Loucy (cell line): ENCODE results near the gene RECQL.
A peak's percentile ranks its signal among the peaks of the same experiment; 100 is the strongest.

Experiments used
- H2AFZ ChIP-seq: fragments of 200-600 bp; sonication (generic); 2 replicates; pipeline ENCODE4 v1.6.0; 2016; ENCODE audit warnings: antibody characterized with exemption, mild to moderate bottlenecking, low read length, moderate library complexity
- H3F3A ChIP-seq: fragments of 200-600 bp; 2 replicates; pipeline ENCODE4 v1.6.0; 2016; ENCODE audit warnings: antibody characterized with exemption, low read depth, mild to moderate bottlenecking
- H3K27me3 ChIP-seq: fragments of 200-600 bp; sonication (generic); 2 replicates; pipeline ENCODE4 v1.6.1; 2014; ENCODE audit warnings: low read length, mild to moderate bottlenecking; ENCODE audit not compliant: insufficient read depth, poor library complexity, severe bottlenecking
- H3K36me3 ChIP-seq: fragments of 200-600 bp; sonication (generic); 2 replicates; pipeline ENCODE4 v1.6.1; 2016; ENCODE audit warnings: low read length; ENCODE audit not compliant: insufficient read depth
- H3K4me1 ChIP-seq: fragments of 200-600 bp; sonication (generic); 2 replicates; pipeline ENCODE4 v1.5.1; 2014; ENCODE audit warnings: low read length, mild to moderate bottlenecking; ENCODE audit not compliant: insufficient read depth, poor library complexity, severe bottlenecking
- H3K4me2 ChIP-seq: fragments of 200-600 bp; sonication (generic); 2 replicates; pipeline ENCODE4 v1.6.0; 2014; ENCODE audit warnings: antibody characterized with exemption, low read length, low read depth, mild to moderate bottlenecking; ENCODE audit not compliant: poor library complexity, severe bottlenecking
- H3K4me3 ChIP-seq: fragments of 200-600 bp; sonication (generic); 2 replicates; pipeline ENCODE4 v1.5.1; 2014; ENCODE audit warnings: low read length, mild to moderate bottlenecking, mixed read lengths; ENCODE audit not compliant: poor library complexity, severe bottlenecking
- H3K79me2 ChIP-seq: fragments of 200-600 bp; sonication (generic); 2 replicates; pipeline ENCODE4 v1.6.1; 2014; ENCODE audit warnings: low read length; ENCODE audit not compliant: insufficient read depth
- H3K9ac ChIP-seq: fragments of 200-600 bp; sonication (generic); 2 replicates; pipeline ENCODE4 v1.6.0; 2014; ENCODE audit warnings: mild to moderate bottlenecking, low read depth, low read length, moderate library complexity; ENCODE audit not compliant: poor library complexity, severe bottlenecking
- H3K9me2 ChIP-seq: fragments of 200-600 bp; sonication (generic); replicated peaks from 2 replicates; pipeline ENCODE4 v1.6.1; 2016; ENCODE audit warnings: low read depth, low read length, mixed read lengths
- H3K9me3 ChIP-seq: fragments of 200-600 bp; sonication (generic); 2 replicates; pipeline ENCODE4 v1.6.1; 2014; ENCODE audit warnings: mild to moderate bottlenecking, antibody characterized with exemption, low read length, low read depth; ENCODE audit not compliant: insufficient read depth
- H4K20me1 ChIP-seq: fragments of 200-600 bp; sonication (generic); 2 replicates; pipeline ENCODE4 v1.6.0; 2014; ENCODE audit warnings: antibody characterized with exemption, low read length, mild to moderate bottlenecking; ENCODE audit not compliant: insufficient read depth, poor library complexity, severe bottlenecking
- CTCF ChIP-seq: fragments of 200-600 bp; sonication (generic); conservative IDR thresholded peaks from 2 replicates; pipeline ENCODE4 v1.5.1; 2014; ENCODE audit warnings: mild to moderate bottlenecking, antibody characterized with exemption, low read length
- EZH2phosphoT487 ChIP-seq: fragments of 200-600 bp; IDR thresholded peaks from 2 replicates; pipeline ENCODE4 v1.6.1; 2018; ENCODE audit warnings: antibody characterized with exemption, mild to moderate bottlenecking, moderate library complexity, borderline replicate concordance

RECQL gene

GRCh38 chr12:21478756-21479455 lies 22.5 kb downstream of the RECQL start:
- no peak overlapping the region for H2AFZ ChIP-seq
- H4K20me1 ChIP-seq = no peaks in the 10 kb centered on the region
- TF ChIP-seq EZH2phosphoT487 (no peak), CTCF (no peak)
- peaks cover 17% of the 10 kb centered on the region for H3K4me1 ChIP-seq
- no peaks in the 10 kb centered on the region for H3K27me3 ChIP-seq
- H3K4me3 ChIP-seq = no peak overlapping the region
- no peak overlapping the region for H3K9ac ChIP-seq
- H3K79me2 ChIP-seq = no peaks in the 10 kb centered on the region
- peak overlapping the region; percentile 24 for H3K4me2 ChIP-seq
- no peaks in the 10 kb centered on the region for H3K9me2 ChIP-seq
- H3F3A ChIP-seq = no peaks in the 10 kb centered on the region
- no peaks in the 10 kb centered on the region for H3K9me3 ChIP-seq
- H3K36me3 ChIP-seq = peaks cover 79% of the 10 kb centered on the region

GRCh38 chr12:21476949-21477348 lies 24.5 kb downstream of the RECQL start:
- no peak overlapping the region for H3K4me3 ChIP-seq
- no peaks in the 10 kb centered on the region for H3K27me3 ChIP-seq
- peaks cover 17% of the 10 kb centered on the region for H3K4me1 ChIP-seq
- H4K20me1 ChIP-seq = no peaks in the 10 kb centered on the region
- H3K9ac ChIP-seq = no peak overlapping the region
- no peaks in the 10 kb centered on the region for H3K9me3 ChIP-seq
- no peaks in the 10 kb centered on the region for H3F3A ChIP-seq
- no peak overlapping the region for H2AFZ ChIP-seq
- no peaks in the 10 kb centered on the region for H3K79me2 ChIP-seq
- H3K4me2 ChIP-seq = no peak overlapping the region
- peaks cover 83% of the 10 kb centered on the region for H3K36me3 ChIP-seq
- no peaks in the 10 kb centered on the region for H3K9me2 ChIP-seq
- TF ChIP-seq CTCF (no peak), EZH2phosphoT487 (no peak)

- no peak overlapping the region for H3K4me2 ChIP-seq
- no peaks in the 10 kb centered on the region for H3K79me2 ChIP-seq
- no peaks in the 10 kb centered on the region for H3F3A ChIP-seq
- H2AFZ ChIP-seq = no peak overlapping the region
- H3K9me3 ChIP-seq = no peaks in the 10 kb centered on the region
- H3K4me1 ChIP-seq = peaks cover 14% of the 10 kb centered on the region
- no peak overlapping the region for H3K4me3 ChIP-seq
- H3K9me2 ChIP-seq = no peaks in the 10 kb centered on the region
- no peak for TF ChIP-seq CTCF
- no peak for TF ChIP-seq EZH2phosphoT487
- peaks cover 85% of the 10 kb centered on the region for H3K36me3 ChIP-seq
- no peaks in the 10 kb centered on the region for H4K20me1 ChIP-seq
- H3K9ac ChIP-seq = no peak overlapping the region
- H3K27me3 ChIP-seq = no peaks in the 10 kb centered on the region
Measured at GRCh38 chr12:21475552-21475951, 25.9 kb downstream of the RECQL start.
